ENCODE measurements around the gene ABL2.

ABL2 gene

DNA sequence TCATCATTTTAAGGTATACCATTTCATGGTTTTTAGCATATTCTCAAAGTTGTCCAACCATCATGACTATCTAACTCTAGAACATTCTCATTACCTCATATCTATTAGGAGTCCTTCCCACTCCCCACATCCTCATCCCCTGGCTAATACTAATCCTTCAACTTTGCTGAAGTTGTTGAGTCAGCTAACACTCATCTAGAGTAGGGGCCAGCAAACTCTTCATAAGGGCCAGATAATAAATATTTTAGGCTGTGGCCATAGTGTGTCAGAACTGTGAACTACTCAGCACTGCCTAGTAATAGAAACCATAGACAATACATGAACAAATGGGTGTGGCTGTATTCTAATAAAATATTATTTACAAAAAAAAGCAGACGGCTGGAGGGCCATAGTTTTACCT lies 104.6 kb downstream of the ABL2 start:
- H3K4me3 ChIP-seq (replicated peaks; ENCODE audit: low read depth, low read length): no peak overlapping the region
- DNase-seq (ENCODE audit: low read depth): peak; percentile 20
- TF ChIP-seq, protein P1, sequence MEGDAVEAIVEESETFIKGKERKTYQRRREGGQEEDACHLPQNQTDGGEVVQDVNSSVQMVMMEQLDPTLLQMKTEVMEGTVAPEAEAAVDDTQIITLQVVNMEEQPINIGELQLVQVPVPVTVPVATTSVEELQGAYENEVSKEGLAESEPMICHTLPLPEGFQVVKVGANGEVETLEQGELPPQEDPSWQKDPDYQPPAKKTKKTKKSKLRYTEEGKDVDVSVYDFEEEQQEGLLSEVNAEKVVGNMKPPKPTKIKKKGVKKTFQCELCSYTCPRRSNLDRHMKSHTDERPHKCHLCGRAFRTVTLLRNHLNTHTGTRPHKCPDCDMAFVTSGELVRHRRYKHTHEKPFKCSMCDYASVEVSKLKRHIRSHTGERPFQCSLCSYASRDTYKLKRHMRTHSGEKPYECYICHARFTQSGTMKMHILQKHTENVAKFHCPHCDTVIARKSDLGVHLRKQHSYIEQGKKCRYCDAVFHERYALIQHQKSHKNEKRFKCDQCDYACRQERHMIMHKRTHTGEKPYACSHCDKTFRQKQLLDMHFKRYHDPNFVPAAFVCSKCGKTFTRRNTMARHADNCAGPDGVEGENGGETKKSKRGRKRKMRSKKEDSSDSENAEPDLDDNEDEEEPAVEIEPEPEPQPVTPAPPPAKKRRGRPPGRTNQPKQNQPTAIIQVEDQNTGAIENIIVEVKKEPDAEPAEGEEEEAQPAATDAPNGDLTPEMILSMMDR (IDR thresholded peaks at IDR 0.05; ENCODE audit: low read length, missing control alignments): no peak

DNA sequence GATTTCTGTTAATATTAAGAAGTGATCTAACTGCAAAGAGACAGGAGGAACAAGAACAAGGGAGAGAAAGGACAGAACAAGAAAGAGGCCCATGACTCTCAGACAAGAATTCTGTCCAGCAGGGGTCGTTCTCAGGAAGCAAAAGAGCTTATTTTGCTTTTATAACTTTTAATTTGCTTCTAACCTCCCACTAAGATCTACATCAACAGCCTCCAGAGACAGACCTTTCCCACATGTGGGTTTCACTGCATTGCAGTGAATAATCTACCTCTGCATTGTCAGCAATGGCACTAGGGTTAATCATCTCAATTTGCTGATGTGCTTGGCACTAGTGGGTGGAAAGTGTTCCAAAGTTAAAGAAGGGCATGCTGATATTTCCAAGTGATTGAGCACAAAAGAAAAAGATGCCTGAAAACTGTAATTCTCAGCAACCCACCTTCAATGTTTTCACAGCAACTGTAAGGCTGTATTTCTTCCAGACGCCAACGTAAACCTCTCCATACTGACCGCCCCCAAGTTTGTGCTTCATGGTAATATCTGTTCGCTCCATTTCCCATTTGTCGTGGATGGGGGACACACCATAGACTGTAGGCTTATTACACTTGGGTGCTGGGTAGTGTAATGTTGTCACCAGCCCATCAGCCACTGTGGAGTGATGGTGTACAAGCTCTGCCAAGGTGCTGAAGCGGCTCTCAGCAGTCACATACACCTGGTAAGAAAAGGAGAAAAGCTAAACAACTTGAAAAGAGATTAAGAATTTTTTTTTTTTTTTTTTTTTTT lies 108.1 kb downstream of the ABL2 start:
- TF ChIP-seq, protein P1 (IDR thresholded peaks at IDR 0.05; ENCODE audit: low read length, missing control alignments): peak; percentile 61
- H3K4me3 ChIP-seq (replicated peaks; ENCODE audit: low read depth, low read length): no peak overlapping the region
- DNase-seq (ENCODE audit: low read depth): peak; percentile 69

DNA sequence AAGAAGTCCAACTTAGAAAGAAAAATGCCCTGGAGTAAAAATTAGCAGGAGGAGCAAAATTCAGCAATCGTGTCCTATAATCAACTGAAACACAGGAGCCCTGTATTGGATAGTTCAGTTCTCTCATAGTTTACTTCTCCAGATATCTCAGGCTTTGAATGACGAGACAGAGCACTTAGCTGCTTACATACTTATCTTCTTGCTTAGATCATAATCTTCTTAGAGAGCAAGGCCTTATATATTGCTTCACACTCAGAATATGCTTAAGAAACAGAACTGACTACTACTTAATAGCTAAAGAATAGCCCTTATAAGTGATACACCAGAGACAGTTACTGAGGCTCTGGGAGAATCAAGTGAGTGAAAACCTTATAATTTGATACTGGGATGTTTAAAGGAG lies 108.7 kb downstream of the ABL2 start:
- TF ChIP-seq, protein P1 (IDR thresholded peaks at IDR 0.05; ENCODE audit: low read length, missing control alignments): no peak
- H3K4me3 ChIP-seq (replicated peaks; ENCODE audit: low read depth, low read length): no peak overlapping the region
- no peak for DNase-seq (ENCODE audit: low read depth)

DNA sequence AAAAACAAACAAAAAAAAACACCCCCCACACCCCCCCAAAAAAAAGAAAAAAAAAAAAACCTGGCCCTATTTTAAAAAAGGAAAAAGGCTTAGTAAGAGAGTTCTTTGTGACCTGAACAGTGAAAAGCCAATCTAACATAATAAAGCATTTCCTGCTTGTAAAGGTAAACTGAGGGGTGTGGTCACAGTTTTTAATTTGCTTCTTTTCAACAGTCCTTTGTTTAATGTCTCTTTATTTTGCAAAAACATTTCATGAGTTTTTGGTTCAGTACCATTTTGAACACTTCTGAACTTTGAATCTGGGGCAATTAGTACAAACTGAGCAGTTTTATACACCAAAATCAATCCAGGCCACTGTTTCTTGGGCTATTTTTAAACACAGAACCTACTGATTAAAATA lies 110.0 kb downstream of the ABL2 start:
- no peak for DNase-seq (ENCODE audit: low read depth)
- TF ChIP-seq, protein P1 (IDR thresholded peaks at IDR 0.05; ENCODE audit: low read length, missing control alignments): no peak
- no peak overlapping the region for H3K4me3 ChIP-seq (replicated peaks; ENCODE audit: low read depth, low read length)

DNA sequence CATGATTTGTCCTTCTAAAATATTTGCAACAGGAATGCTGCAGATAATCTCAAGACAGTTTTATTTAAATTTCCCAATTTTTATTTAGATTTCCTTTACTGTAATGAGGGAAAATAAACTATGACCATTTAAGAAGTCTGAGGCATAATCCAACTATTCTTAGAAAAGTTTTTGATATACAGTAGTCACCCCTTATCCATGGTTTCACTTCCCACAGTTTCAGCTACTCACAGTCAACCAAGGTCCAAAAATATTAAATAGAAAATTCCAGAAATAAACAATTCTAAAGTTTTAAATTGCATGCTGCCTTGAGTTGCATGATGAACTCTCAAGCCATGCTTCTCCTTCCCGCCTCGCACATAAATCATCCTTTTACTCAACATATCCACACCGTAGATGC lies 114.3 kb downstream of the ABL2 start:
- DNase-seq (ENCODE audit: low read depth): no peak
- no peak overlapping the region for H3K4me3 ChIP-seq (replicated peaks; ENCODE audit: low read depth, low read length)
- TF ChIP-seq, protein P1 (IDR thresholded peaks at IDR 0.05; ENCODE audit: low read length, missing control alignments): no peak

DNA sequence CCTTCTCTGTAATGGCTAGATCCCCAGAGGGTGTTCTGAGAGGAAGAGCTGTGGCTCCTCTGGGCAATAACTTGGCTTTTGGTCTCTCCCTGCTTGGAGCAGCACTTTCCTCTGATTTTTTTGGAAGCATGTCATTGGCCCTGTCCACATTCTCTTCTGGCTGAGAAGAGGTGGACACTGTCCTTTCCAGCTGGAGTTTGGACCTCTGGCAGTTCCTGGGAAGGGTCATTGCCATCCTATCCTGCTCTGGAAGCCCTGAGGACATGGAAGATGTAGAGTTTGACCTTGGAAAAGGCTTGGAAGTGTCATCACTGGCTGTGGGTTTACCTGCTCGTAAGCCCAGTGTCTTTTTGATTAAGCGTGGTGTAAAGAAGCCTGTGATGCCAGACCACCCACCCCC lies 120.8 kb downstream of the ABL2 start:
- TF ChIP-seq, protein P1 (IDR thresholded peaks at IDR 0.05; ENCODE audit: low read length, missing control alignments): no peak
- H3K4me3 ChIP-seq (replicated peaks; ENCODE audit: low read depth, low read length): no peak overlapping the region

More for the DNA sequence above, 120.8 kb downstream of the ABL2 start:
- no peak for DNase-seq (ENCODE audit: low read depth)

Measured in fibroblast of pulmonary artery (primary cell).